Chondrocyte (in vitro differentiated cells): ENCODE data around the gene GJA9. TPM values are rescaled to one million over a fixed set of nuclear protein-coding genes. Genes with fewer than 3 reads are reported as not detected.
A peak's percentile ranks its signal among the peaks of the same experiment; 100 is the strongest.

ENCODE experiments used
- DNase-seq: peaks from one replicate; pipeline ENCODE4 v3.0.0; 2021; ENCODE audit warnings: mixed read lengths, low spot score
- H3K27ac Mint-ChIP-seq: one replicate; pipeline ENCODE4 v1.8.0; 2021; ENCODE audit warnings: mild to moderate bottlenecking, moderate library complexity, mixed read lengths; ENCODE audit not compliant: unreplicated experiment
- H3K27me3 Mint-ChIP-seq: 2 replicates; pipeline ENCODE4 v1.8.0; 2021; ENCODE audit warnings: low read depth, mixed read lengths
- H3K36me3 Mint-ChIP-seq: 2 replicates; pipeline ENCODE4 v1.8.0; 2021; ENCODE audit warnings: low read depth, mixed read lengths
- H3K4me1 Mint-ChIP-seq: 2 replicates; pipeline ENCODE4 v1.8.0; 2021; ENCODE audit warnings: low read depth, mild to moderate bottlenecking, mixed read lengths
- H3K4me3 Mint-ChIP-seq: one replicate; pipeline ENCODE4 v1.8.0; 2021; ENCODE audit warnings: mild to moderate bottlenecking, moderate library complexity, mixed read lengths; ENCODE audit not compliant: unreplicated experiment
- H3K9me3 Mint-ChIP-seq: 2 replicates; pipeline ENCODE4 v1.8.0; 2021; ENCODE audit warnings: low read depth, mixed read lengths
- total RNA-seq: library from RNA; stranded (reverse); gene quantifications from 3 replicates; pipeline ENCODE4 v1.2.1, GENCODE V29; 2021
- TF ChIP-seq, protein P1 (sequence below): fragments of 200-600 bp; sonication (generic); IDR thresholded peaks from 2 replicates; pipeline ENCODE4 v1.5.0; 2021; ENCODE audit warnings: antibody characterized with exemption, mild to moderate bottlenecking, moderate library complexity

Gene GJA9
- total RNA-seq, 1 donor from 2014 or later: not detected

DNA sequence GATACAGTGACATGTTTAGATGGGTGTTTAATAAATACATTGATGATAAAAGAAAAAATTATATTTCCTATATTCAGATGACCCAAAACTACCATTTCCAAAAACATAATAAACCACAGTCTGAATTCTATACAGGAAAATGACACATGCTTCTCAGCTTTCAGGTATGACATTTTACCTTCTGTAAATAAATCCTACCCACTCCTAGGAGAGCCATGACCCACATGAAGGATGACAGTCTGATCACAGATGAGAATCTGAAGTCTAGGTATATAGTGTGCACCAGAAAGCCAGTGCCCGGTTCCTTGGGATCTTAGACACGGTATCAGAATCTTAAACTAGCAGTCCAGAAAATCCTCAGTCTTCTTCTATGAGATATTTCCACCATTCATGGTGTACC, 3.7 kb upstream of the GJA9 start:
- H3K36me3 Mint-ChIP-seq: peaks cover 1% of the 10 kb centered on the region
- H3K4me1 Mint-ChIP-seq: no peaks in the 10 kb centered on the region
- TF ChIP-seq, protein P1, sequence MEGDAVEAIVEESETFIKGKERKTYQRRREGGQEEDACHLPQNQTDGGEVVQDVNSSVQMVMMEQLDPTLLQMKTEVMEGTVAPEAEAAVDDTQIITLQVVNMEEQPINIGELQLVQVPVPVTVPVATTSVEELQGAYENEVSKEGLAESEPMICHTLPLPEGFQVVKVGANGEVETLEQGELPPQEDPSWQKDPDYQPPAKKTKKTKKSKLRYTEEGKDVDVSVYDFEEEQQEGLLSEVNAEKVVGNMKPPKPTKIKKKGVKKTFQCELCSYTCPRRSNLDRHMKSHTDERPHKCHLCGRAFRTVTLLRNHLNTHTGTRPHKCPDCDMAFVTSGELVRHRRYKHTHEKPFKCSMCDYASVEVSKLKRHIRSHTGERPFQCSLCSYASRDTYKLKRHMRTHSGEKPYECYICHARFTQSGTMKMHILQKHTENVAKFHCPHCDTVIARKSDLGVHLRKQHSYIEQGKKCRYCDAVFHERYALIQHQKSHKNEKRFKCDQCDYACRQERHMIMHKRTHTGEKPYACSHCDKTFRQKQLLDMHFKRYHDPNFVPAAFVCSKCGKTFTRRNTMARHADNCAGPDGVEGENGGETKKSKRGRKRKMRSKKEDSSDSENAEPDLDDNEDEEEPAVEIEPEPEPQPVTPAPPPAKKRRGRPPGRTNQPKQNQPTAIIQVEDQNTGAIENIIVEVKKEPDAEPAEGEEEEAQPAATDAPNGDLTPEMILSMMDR: no peak
- H3K9me3 Mint-ChIP-seq: no peaks in the 10 kb centered on the region
- DNase-seq: no peak
- H3K4me3 Mint-ChIP-seq: no peak overlapping the region
- H3K27me3 Mint-ChIP-seq: no peaks in the 10 kb centered on the region
- H3K27ac Mint-ChIP-seq: no peak overlapping the region

DNA sequence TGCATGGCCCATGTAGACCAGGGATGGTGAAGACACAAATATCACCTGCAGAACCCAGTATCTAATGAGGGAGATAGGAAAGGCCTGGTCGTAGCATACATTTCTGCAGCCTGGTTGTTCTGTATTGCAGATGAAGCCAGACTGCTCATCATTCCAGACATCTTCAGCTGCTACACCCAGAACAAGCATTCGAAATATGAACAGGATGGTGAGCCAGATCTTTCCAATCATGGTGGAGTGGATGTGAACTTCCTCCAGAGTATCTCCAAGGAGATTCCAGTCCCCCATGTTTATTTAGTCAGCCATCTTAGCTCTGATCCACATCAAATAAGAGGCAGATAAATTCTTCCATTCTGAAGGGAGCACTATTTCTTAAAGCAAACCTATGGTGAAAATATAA, 5.6 kb downstream of the GJA9 start:
- TF ChIP-seq, protein P1: no peak
- Mint-ChIP-seq H3K27me3 (no peaks in the 10 kb centered on the region), H3K27ac (peak overlapping the region; percentile 13), H3K4me1 (peaks cover 31% of the 10 kb centered on the region), H3K9me3 (no peaks in the 10 kb centered on the region), H3K36me3 (no peaks in the 10 kb centered on the region), H3K4me3 (no peak overlapping the region)
- no peak for DNase-seq

DNA sequence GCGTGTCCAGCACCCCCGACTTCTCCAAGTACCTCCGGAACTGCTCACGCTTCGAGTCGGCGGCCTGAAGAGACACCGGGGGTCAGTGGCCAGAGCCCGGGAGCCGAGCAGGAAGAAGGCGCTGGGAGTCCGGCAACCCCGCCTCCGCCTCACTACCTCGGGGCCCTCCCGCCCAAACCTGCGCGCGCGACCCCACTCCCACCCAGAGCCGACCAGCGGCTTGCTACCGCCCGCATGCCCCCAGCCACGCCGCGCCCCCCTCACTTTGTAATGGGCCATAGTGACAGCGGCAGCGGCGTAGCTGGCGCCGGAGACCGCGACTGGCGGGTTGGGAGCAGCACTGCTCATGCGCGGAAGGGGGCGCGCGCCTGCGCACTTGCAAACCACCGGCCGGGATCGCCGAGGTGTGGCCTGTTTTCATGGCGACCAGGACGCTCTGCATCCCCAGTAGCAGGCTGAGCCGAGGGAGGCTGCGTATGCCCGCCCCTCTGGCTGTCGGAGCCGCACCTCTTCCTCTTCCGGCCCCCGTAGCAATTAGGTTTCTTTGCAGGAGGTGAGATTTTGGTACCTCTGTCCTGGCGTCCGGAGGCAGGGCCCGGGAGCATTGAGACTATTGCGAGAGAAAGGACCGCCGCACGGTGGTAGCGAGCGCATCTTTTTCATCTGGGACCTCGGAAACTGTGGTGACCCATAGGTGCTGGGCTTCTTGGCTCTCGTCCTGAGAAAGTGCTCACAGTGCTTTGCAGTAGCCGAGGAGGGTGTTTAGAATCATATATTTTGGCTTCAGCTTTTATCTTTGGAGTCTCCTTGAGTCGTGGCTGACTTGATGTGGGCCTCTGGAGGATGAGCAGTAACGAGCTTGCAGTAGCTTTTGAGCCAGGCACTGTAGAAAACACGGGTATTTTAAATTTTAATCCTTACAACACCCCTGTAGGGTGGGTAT, 8.1 kb downstream of the GJA9 start, which contains the start of gene MYCBP:
TSS of gene MYCBP (minus strand) at position 322 of the 943 bp plus-strand sequence. CDS start at position 279, 43 bp downstream.
- Mint-ChIP-seq H3K4me3 (peak within 1 kb of the TSS; percentile 93), H3K36me3 (no peaks in the 10 kb centered on the region), H3K9me3 (no peaks in the 10 kb centered on the region), H3K27ac (peak within 1 kb of the TSS; percentile 81), H3K4me1 (peaks cover 35% of the 10 kb centered on the region), H3K27me3 (no peaks in the 10 kb centered on the region)
- TF ChIP-seq, protein P1: peak; percentile 26
- DNase-seq: peak; percentile 97

DNA sequence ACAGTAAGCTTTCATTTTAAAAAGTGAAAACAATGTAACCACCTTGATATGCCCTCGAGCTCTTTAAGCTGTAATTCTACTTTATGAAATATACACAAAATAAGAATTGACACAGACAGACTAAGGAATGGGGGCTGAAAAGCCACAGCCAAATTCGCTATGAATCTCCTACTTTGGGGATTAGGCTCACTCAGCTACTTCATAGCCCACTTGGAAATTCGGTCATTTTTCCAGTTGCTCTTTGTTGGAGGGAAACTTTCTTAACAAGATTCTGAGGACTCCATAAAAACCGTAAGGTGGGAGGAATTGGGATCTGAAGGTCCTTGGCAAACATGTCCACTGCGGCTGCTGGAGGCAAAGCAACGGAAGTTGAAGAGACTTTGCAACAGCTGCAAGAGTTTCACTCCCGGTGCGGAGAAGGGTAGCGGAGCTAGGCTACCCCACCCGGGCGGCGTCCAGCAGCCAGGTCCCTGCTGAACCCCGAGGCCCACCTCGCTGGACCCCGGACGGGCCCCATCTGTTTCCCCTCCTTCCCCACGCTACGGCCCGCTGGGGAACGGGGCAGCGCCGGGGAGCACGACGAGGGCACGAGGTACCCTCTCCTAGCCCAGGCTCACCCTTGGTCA, 8.9 kb downstream of the GJA9 start:
- Mint-ChIP-seq H3K36me3 (peaks cover 3% of the 10 kb centered on the region), H3K27me3 (no peaks in the 10 kb centered on the region), H3K9me3 (no peaks in the 10 kb centered on the region), H3K4me3 (peak overlapping the region; percentile 93), H3K27ac (peak overlapping the region; percentile 73), H3K4me1 (peaks cover 35% of the 10 kb centered on the region)
- DNase-seq: no peak
- TF ChIP-seq, protein P1: no peak

DNA sequence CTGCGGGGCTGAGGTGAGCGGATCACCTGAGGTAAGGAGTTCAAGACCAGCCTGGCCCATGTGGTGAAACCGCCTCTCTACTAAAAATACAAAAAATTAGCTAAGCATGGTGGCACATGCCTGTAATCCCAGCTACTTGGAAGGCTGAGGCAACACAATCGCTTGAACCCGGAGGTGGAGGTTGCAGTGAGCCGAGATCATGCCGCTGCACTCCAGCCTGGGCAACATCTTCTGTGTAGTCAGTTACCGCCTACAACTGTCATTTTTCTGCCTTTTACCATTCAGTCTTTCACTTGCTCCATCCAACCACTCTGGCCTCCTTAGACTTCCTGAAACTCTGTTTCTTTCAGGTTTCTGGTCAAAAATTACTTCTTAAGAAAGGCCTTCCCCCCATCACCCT, 10.4 kb downstream of the GJA9 start:
- Mint-ChIP-seq H3K36me3 (peaks cover 3% of the 10 kb centered on the region), H3K4me3 (no peak overlapping the region)

More for the DNA sequence above, 10.4 kb downstream of the GJA9 start:
- TF ChIP-seq, protein P1: no peak
- Mint-ChIP-seq H3K4me1 (peaks cover 35% of the 10 kb centered on the region), H3K27me3 (no peaks in the 10 kb centered on the region), H3K9me3 (no peaks in the 10 kb centered on the region), H3K27ac (peak overlapping the region; percentile 77)
- DNase-seq: no peak
